Loucy (cell line): ENCODE measurements around the gene KIAA1614.
A peak's percentile ranks its signal among the peaks of the same experiment; 100 is the strongest.

Source experiments
- H2AFZ ChIP-seq: fragments of 200-600 bp; sonication (generic); 2 replicates; pipeline ENCODE4 v1.6.0; 2016; ENCODE audit warnings: antibody characterized with exemption, mild to moderate bottlenecking, low read length, moderate library complexity
- H3F3A ChIP-seq: fragments of 200-600 bp; 2 replicates; pipeline ENCODE4 v1.6.0; 2016; ENCODE audit warnings: antibody characterized with exemption, low read depth, mild to moderate bottlenecking
- H3K27me3 ChIP-seq: fragments of 200-600 bp; sonication (generic); 2 replicates; pipeline ENCODE4 v1.6.1; 2014; ENCODE audit warnings: low read length, mild to moderate bottlenecking; ENCODE audit not compliant: insufficient read depth, poor library complexity, severe bottlenecking
- H3K36me3 ChIP-seq: fragments of 200-600 bp; sonication (generic); 2 replicates; pipeline ENCODE4 v1.6.1; 2016; ENCODE audit warnings: low read length; ENCODE audit not compliant: insufficient read depth
- H3K4me1 ChIP-seq: fragments of 200-600 bp; sonication (generic); 2 replicates; pipeline ENCODE4 v1.5.1; 2014; ENCODE audit warnings: low read length, mild to moderate bottlenecking; ENCODE audit not compliant: insufficient read depth, poor library complexity, severe bottlenecking
- H3K4me2 ChIP-seq: fragments of 200-600 bp; sonication (generic); 2 replicates; pipeline ENCODE4 v1.6.0; 2014; ENCODE audit warnings: antibody characterized with exemption, low read length, low read depth, mild to moderate bottlenecking; ENCODE audit not compliant: poor library complexity, severe bottlenecking
- H3K4me3 ChIP-seq: fragments of 200-600 bp; sonication (generic); 2 replicates; pipeline ENCODE4 v1.5.1; 2014; ENCODE audit warnings: low read length, mild to moderate bottlenecking, mixed read lengths; ENCODE audit not compliant: poor library complexity, severe bottlenecking
- H3K79me2 ChIP-seq: fragments of 200-600 bp; sonication (generic); 2 replicates; pipeline ENCODE4 v1.6.1; 2014; ENCODE audit warnings: low read length; ENCODE audit not compliant: insufficient read depth
- H3K9ac ChIP-seq: fragments of 200-600 bp; sonication (generic); 2 replicates; pipeline ENCODE4 v1.6.0; 2014; ENCODE audit warnings: mild to moderate bottlenecking, low read depth, low read length, moderate library complexity; ENCODE audit not compliant: poor library complexity, severe bottlenecking
- H3K9me2 ChIP-seq: fragments of 200-600 bp; sonication (generic); replicated peaks from 2 replicates; pipeline ENCODE4 v1.6.1; 2016; ENCODE audit warnings: low read depth, low read length, mixed read lengths
- H3K9me3 ChIP-seq: fragments of 200-600 bp; sonication (generic); 2 replicates; pipeline ENCODE4 v1.6.1; 2014; ENCODE audit warnings: mild to moderate bottlenecking, antibody characterized with exemption, low read length, low read depth; ENCODE audit not compliant: insufficient read depth
- H4K20me1 ChIP-seq: fragments of 200-600 bp; sonication (generic); 2 replicates; pipeline ENCODE4 v1.6.0; 2014; ENCODE audit warnings: antibody characterized with exemption, low read length, mild to moderate bottlenecking; ENCODE audit not compliant: insufficient read depth, poor library complexity, severe bottlenecking
- CTCF ChIP-seq: fragments of 200-600 bp; sonication (generic); conservative IDR thresholded peaks from 2 replicates; pipeline ENCODE4 v1.5.1; 2014; ENCODE audit warnings: mild to moderate bottlenecking, antibody characterized with exemption, low read length
- EZH2phosphoT487 ChIP-seq: fragments of 200-600 bp; IDR thresholded peaks from 2 replicates; pipeline ENCODE4 v1.6.1; 2018; ENCODE audit warnings: antibody characterized with exemption, mild to moderate bottlenecking, moderate library complexity, borderline replicate concordance

The KIAA1614 gene

GRCh38 chr1:180946056-180946455 is 33.4 kb downstream of the KIAA1614 start:
- Histone ChIP-seq H3K9me3 (no peaks in the 10 kb centered on the region), H3K4me2 (peak overlapping the region; percentile 27), H3K4me3 (no peak overlapping the region), H3K9ac (peak overlapping the region; percentile 56), H3K27me3 (no peaks in the 10 kb centered on the region), H3K36me3 (peaks cover 12% of the 10 kb centered on the region; the same call in 1 of the 2 replicates), H3K9me2 (no peaks in the 10 kb centered on the region), H2AFZ (no peak overlapping the region), H3F3A (no peaks in the 10 kb centered on the region), H4K20me1 (no peaks in the 10 kb centered on the region), H3K79me2 (no peaks in the 10 kb centered on the region), H3K4me1 (peaks cover 34% of the 10 kb centered on the region)
- TF ChIP-seq EZH2phosphoT487, result no peak
- no peak for TF ChIP-seq CTCF

DNA sequence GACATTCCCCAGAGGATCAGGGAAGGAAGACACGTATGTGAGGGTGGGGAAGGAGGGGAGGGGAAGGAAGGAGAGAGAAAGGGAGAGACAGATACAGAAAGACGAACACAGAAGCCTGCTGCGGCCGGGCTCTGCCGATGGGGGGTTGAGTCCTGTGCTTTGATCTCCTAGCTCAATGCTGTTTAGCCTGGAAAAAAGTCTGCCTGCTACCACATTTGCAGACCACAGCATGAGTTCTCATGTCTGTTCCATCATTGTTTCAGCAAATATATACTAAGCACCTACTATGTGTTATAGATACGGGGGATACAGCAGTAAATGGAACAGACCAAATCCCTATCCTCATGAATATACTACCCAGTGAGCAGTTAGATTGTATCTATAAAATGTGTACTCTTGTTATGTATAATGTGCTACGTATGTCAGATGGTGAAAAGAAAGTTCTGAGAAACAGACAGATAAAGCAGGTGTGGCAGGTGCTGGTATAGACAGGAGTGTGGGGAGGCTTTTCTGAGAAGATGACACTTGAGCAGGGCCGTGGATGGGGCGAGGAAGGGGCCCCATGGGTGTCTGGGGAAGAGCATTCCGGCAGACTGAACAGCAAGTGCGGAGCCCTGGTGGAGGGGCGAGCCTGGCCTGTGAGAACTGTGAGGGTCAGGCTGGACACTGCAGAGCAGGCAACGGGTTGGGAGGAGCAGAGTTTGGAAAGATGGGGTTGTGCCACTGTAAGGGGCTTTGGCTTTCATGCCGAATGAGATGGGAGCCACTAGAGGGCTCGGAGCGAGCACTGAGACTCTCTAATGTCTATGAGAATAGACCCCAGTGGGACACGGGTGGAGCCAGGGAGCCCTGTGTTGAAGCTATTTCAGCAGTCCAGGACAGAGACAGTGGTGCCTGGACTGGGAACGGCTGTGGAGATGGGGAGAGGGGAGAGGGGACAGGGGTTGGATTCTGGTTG is 34.1 kb downstream of the KIAA1614 start:
- TF ChIP-seq EZH2phosphoT487, result no peak
- TF ChIP-seq CTCF, result peak; percentile 27; the same call in 1 of the 2 replicates
- Histone ChIP-seq H3K36me3 (peaks cover 12% of the 10 kb centered on the region; the same call in 1 of the 2 replicates), H3K9me2 (no peaks in the 10 kb centered on the region), H3K4me2 (peak overlapping the region; percentile 27), H3K4me3 (no peak overlapping the region), H2AFZ (no peak overlapping the region), H3F3A (no peaks in the 10 kb centered on the region), H3K27me3 (no peaks in the 10 kb centered on the region), H3K4me1 (peaks cover 34% of the 10 kb centered on the region), H3K79me2 (no peaks in the 10 kb centered on the region), H3K9ac (peak overlapping the region; percentile 56), H3K9me3 (no peaks in the 10 kb centered on the region), H4K20me1 (no peaks in the 10 kb centered on the region)

- no peak overlapping the region for H2AFZ ChIP-seq
- no peak overlapping the region for H3K4me2 ChIP-seq
Observed at GRCh38 chr1:180947499-180947885, 34.8 kb downstream of the KIAA1614 start.

More at GRCh38 chr1:180947499-180947885, 34.8 kb downstream of the KIAA1614 start:
- H3K4me3 ChIP-seq, result no peak overlapping the region
- H3K9ac ChIP-seq, result no peak overlapping the region
- H3K27me3 ChIP-seq, result no peaks in the 10 kb centered on the region
- no peaks in the 10 kb centered on the region for H4K20me1 ChIP-seq
- no peak for TF ChIP-seq EZH2phosphoT487
- no peaks in the 10 kb centered on the region for H3K9me2 ChIP-seq
- no peaks in the 10 kb centered on the region for H3K9me3 ChIP-seq
- peaks cover 12% of the 10 kb centered on the region; the same call in 1 of the 2 replicates for H3K36me3 ChIP-seq
- no peaks in the 10 kb centered on the region for H3K79me2 ChIP-seq
- peaks cover 34% of the 10 kb centered on the region for H3K4me1 ChIP-seq
- H3F3A ChIP-seq, result no peaks in the 10 kb centered on the region
